IPS DF 19.7 (cell line): ENCODE measurements around the gene SHTN1.

ENCODE experiments used
- DNase-seq: peaks from one replicate; pipeline ENCODE4 v3.0.0-alpha.2; 2013; ENCODE audit warnings: low read depth, low spot score

SHTN1 gene

DNA sequence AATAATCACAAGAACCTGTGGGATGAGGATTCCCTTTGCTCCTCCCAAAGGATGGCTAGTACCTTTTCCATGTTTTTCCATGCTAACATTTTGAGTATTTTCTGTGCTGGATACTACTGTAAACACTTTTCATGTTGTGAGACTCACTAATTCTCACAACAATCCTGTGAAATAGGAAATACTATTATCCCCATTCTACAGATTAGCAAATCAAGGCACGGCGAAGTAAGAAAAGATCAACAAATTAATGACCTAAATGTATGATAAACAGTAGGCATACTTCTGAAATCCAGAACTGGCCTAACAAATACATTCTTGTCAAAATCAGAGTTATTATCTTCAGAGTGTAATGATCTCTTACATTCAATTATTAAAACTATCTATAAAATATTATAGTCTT lies 86.4 kb downstream of the SHTN1 start:
- no peak for DNase-seq

DNA sequence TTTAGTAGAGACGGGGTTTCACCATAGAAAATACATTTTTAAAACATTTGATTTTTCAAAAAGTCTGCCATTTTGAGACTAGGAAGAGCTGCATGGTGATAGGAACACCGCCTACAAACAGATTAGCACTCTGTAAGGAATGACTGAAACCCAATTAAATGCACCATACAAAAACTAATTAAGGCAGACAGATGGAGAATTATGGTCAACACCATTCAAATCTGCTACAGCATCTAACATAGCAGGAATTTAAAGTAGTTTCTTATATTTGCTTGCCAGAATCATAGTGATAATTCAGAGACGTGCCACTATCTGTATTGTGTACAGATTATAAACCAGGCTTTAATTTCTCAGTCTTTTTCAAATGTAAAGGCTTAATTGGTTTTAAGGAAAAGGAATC lies 87.5 kb downstream of the SHTN1 start:
- no peak for DNase-seq

DNA sequence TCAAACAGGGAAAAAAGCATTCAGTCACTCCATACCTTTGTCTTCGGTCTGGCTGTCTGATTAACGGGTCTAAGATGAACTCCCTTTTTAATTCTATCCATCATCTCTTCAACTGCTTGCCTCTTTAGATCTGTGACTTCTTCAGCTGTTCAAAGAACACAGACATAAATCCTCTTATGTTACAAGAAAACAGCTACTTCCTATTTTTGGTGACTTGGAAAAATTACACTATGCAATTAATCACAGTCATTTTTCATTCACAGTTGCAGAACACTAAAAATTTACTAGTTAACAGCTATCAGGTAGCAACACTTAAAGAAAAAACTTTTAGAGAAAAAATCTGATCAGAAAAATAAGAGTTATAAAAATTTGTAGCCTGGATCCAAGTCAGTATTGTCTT lies 89.6 kb downstream of the SHTN1 start:
- no peak for DNase-seq

DNA sequence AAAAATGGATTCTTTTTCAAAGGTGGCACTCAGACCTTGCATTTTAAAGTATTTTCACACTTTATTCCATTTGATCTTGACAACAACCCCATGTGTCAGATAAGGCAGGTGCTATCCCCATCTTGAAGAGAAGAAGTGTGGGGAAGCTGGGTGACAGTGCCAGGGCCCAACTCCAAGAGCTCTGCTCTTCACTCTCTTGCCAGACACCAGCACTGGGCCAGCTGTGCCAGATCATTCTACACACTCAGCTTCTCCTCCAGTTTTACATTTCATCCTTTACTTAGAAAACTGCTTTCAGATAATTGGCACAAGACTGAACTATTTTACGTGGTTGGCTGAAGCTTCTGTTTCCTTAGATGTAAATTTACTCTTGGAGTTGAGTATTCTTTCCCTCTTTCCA lies 91.3 kb downstream of the SHTN1 start:
- no peak for DNase-seq

DNA sequence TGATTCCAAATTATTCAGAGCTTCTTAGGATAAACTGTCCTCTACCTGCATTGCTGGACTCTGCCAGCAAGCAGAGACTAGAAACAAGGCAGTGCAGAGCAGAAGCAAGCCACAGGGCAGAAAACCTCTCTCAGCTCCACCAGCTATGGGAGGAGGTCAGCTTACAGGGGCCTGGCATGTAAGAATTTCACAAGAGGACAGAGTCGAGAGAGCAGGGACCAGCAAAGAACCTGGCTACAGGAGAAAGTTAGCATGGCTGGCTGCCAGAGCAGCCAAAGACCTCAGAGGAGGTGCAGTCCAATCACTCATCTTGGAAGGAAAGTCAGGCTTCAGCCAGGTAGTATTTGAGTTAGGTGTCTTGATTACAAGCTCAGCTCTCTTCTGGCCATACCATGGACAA lies 92.8 kb downstream of the SHTN1 start:
- no peak for DNase-seq

DNA sequence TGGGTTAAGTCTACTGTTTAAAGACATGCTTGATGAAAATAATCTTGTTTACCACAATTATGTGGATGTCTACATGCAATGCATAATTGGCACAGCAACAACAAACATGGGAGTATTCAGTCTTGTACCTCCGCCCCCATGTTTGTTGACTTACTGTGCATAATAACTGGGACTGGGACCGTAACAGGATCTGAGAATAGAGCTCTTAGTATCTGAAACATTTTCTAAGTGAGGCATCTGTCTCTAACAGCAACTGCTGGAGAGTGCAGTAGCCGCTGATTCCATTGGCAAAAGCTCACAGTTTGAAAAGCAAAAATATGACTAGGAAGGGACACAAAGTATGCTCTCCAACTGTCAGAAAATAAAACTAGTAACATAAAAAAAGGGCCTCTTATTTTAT lies 94.1 kb downstream of the SHTN1 start:
- DNase-seq: no peak

DNA sequence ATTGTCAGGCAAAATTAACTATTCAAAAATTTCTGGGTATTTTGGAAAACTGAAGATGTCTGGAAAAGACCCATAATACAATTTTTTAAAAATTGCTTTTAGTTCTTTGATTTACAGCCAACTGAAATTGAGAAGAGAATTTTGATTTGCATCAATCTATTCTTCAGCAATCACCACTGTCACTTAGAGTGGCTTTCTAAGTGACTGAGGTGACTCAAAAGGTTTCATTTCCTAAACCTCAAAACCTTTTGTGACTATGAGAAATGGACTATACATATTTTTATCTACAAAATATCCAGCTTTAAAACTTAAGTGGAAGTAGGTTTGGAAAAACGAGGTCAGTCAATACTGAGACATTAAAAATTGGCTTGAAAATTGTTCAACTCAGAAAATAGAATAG lies 95.7 kb downstream of the SHTN1 start:
- DNase-seq: no peak

DNA sequence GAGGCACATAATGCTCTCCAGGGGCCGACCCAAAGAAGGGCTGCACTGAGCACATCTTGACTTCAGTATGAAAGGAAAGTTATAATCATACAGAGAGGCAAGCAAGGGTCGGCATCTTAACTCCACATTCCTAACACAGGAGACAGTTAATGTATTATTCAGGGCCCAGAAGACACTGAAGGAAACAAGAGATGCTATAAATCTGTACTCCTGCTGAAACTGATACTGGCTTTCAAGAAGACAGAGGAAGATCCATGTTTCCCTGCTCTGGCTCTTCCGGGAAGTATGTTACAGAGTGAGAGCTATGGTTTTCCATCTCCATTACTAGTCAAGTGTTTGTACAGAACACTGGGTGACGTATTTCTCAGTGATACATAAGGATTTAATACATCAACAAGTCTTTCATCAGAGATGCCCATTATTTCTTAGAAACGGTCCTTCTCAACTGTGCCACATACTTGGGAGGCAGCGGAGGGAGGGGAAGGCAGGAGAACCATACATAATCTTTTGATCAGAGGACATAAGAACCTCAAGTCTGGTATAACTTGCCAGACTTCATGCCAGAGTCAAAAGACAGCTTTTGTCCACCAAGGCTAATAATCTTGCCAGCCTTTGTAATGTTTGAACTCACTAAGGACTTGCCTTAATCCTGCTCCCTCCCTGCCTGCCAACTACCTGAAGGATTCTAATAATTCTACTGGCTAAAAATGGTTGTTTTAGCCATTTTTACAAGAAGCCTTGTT lies 97.6 kb downstream of the SHTN1 start:
- no peak for DNase-seq

DNA sequence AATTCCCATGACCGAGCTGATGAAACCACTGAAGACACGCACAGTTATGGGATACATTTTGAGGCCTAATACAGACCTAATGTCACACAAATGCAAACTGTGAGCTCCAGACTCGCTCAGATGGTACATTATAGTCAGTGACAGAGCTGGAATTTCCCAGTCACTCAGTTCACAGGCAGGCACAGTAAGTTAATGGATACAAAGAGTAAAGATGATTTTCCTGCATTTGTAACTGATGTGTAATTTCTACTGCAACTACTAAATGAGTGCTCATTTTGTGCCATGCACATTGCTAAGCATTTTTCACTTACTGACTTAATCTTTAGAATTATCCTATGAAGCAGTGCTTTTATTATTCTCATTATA lies 99.2 kb downstream of the SHTN1 start:
- no peak for DNase-seq

DNA sequence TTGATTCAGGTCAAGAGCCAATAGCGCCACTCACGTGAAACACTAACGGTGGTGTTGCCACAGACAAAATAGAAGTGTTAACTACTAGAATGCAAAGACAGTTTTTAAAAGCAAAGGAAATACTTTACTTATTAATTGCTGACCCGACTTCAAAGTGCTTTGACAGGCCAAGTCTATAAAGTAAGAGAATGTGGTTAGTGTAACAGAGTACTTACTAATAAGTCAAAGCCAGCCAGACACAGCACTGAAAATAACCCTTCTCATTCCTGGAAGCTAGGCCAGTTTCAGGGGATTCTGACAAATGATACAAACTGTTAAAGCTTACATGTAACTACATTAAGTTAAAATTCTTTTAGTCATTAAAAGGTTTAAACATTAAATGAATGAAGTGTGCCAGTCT lies 105.4 kb downstream of the SHTN1 start:
- DNase-seq: no peak

DNA sequence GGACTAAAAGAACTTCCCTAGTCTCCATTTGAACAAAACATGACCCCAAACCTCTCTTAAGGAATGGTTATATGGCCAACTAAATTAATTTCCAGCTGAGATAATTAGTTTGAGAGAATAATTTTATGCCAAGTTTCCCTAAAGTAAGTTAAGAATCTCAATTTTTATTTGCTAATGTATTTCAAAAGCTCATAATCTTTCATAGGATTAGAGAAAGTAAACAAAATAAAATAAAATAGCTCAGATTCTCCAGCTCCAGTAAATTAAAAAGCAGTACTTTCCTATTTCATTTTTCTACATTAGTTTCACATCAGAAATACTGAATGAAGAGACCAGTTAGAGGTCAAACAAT lies 111.3 kb downstream of the SHTN1 start:
- no peak for DNase-seq

DNA sequence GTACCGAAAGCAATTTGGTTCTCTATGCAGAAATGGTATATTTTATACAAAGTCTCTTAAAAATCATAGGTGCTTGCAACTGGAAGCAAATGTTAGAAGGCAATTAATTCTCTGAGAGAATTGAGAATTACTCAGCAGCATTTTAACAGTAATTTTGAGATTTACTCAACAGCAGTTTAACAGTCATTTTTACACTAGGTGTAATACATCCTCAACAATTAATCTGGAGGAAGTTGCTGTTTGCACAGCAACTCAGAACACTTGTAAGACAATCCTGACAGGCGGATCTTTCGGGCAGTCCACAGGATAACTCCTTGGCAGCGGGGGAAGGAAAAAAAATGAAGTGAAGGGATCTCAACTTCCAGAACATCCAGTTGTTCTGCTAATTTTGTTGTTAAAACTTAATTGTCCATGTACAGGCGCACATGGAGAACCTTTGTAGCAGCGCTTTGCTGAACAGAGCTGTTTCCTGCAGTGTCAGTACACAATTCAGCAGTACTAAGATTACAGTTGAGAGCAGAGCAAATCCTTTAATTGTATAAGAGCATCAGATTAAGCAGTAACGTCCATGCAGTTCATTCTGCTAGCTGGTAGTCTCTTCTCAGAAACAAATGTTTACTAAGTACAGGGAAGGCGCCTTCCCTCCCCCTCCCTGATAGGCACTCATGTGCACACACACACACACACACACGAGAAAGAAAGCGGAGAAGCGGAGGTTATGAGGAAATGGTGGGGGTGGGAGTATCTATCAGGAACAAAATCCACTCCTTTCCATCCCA lies 111.9 kb downstream of the SHTN1 start:
- no peak for DNase-seq

DNA sequence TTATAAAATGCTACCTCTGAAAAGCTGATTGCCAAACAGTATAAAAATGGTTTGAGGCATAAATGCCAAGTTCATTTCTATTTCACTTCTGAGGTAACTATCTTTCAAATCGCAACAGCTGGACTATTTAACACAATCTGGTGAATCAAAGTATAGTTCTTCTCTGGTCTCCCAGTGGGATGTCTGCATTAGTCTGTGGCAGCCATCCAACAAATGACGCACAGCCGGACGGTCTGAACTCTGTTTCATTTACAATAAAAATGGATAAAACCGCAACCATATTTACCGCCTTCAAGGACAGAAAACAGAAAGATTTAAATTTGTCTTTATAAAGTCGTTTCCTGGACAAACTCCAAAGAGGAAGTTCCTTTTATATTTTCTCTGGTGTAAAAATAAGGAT lies 113.8 kb downstream of the SHTN1 start:
- no peak for DNase-seq

DNA sequence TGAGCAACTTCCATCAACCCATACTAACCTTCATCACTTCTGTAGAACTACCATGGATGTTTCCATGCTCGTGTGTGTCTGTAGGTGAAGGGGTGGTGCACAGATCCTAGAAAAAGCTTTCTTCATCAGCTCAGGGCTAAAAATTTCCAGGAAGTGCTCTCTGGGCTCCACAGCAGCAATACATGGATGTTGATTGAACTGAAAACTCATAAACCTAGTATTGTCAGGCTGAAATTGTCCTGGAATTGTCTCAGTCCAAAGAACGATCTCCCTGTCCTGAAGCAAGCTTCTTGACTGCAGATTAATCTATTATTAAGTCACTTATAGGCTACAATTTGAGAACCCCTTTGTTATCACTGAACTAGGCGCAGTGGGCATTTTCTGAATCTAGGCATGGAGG lies 115.9 kb downstream of the SHTN1 start:
- no peak for DNase-seq

DNA sequence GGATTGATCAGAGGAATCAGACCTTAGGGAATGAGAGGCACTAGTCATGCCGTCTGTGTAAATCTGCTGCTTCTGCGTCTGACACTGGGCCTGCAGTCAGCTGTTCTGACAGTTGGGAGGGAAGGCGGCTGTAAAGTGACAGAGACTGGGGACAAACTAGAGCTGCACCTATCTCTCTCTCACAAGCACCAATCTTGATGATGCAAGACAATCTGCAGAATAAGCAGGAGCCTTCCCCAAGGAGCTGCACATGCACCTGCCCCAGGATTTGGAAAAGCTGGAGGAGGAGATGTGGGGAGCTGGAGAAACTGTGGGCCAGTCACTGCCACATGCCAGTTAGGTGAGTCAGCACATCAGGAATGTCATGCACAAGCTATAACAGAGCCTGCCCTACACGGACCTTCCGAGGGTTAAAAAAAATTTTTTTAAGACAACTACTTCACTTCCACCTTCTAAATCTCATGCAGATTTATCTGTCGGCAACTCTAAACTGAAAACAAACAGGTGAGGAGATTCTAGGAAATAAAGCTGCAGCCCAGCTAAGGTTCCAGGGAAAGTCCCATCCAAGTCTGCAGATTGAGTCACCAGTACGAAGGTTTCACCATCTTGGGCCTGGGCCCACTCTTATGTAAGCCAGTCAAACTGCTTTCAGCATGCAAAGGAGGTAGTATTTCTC lies 116.5 kb downstream of the SHTN1 start:
- DNase-seq: peak; percentile 56

DNA sequence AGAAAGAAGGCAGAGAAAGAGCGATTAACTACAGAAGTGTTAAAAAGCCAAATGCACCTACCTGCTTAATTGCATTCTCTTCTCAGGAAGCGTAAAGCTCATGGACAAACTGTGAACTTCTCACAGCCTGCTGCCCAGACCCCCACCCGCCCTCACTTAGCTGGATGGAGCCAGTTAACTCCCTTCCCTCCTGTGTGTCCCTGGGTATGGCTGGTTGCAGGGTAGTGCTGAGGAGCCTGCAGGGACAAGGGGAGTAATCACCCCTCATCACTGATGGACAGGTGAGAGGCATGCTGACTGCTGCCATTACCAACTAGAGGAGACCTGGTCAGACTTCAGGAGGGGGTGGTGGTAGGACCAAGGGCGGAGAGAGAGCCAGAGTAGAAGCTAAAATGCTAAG lies 118.2 kb downstream of the SHTN1 start:
- DNase-seq: no peak

DNA sequence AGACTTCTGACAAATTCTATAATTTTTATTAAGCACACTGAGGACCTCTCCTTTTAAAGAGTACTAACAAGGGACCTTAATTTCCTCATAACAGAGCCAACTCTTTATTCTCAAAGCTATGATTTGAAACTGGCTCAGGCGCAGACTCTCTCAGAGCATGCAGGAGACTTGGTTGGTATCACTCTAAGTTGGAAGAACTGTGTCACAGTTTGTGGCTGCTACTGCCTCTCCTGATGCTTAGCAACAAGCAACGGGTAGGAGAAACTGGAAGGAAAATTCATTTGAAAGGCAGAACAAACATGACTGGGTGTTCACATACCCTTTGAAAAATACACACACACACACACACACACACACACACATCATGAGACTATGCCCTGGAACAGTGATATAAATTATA lies 122.3 kb downstream of the SHTN1 start:
- no peak for DNase-seq

DNA sequence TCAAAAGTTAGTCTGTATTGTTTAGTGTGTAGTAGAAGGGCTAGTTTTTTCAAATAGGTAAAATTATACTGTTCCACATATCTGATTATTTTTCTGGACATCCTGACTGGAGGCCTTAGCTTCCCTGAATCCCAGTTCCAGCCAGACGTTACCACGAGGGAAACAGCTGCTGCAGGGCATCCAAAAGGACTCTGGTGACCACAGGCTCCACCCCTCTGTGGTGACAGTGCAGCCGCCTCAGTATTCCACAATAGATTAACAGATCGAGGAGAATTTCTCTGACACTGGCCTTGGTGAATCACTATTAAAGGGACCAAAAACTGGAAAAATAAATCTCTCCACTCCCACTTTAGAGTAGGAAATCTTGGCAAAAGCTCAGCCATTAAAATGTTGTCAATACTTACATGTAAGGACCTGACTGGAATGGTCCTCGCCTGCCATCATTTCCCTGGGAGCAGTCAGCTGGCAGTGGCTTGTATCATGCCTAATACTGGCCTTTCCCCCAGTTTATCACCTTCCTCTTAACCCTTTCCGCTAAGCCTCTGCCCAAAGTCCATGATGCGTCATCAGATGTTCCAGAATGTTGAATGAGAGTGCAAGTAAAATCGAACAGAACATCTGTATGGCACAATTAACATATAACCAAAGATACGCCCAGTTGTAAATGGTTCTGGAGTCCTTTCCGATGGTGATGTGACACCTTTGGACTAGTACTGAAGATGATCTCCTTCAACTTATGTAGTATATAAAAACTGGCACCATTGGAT lies 124.1 kb downstream of the SHTN1 start:
- DNase-seq: no peak

DNA sequence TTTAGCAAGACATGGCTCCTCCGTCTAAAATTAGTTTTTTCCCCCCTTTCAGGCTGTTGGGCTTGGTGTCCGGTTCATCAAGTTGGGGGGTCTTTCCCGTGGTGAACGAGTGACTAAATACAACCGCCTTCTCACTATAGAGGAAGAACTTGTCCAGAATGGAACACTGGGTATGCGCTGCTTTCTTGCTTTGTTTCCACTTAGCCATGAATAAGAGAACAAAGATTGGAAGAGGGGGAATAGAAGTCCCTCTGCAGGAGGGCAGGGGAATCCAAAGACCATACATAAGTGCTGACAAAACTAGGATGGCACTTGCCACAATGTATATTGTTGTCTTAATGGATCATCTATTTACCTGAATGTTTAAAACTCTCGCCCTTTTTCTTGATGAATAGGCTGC lies 125.2 kb downstream of the SHTN1 start:
- no peak for DNase-seq

DNA sequence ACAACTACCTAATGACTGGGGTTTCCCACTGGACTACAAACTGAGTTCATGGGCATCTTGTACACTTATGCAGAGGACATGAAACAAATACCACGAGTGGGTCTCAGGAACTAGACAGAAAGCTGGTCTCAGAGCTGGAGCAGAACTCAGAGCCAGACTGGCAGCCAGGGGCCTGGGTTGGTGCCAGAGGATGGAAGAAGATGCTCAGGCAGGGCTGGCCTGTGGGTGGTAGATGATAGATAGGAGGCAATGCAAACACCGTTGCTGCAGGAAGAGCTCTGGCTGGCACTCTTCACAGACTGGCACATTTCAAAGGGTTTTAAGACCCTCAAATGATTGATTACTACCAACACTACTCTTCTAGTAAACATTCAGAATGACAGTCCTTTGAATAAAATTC lies 126.9 kb downstream of the SHTN1 start:
- DNase-seq: no peak

DNA sequence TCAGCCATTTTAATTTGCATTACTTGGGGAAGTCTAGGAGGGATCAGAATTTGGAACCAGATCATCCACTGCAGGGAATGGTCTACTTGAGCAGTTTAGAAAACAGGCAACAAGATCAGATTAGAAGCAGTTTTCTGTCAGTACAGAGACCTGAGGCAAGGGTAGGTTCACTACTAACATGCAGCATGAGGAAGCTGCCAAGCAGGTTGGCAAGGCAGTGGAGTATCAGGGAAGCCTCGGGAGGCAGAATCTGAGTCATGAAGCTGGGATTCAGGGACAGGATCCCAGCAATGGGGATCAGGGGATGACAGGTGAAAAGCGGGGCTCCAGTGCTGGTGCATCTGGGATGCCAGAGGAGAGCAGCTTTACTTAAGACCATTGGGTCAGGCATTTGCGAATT lies 127.6 kb downstream of the SHTN1 start:
- DNase-seq: no peak

DNA sequence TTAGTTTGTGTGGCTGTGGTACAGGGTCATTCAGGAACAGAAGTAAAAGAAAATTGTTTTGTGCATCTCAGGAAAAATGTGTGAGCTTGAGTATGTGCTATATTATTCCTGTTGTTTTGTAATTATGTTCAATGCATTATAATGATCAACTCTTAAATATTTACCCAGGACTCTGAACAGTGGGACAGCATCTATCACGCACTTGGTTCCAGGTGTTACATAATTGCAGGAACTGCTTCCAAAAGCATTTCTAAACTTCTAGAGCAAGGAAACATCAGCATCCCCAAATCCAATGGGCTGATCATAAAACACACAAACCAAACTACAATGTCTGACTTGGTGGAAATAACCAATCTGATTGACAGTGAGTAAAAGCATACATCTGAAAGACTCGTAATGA lies 129.1 kb downstream of the SHTN1 start:
- DNase-seq: no peak
